B cell (primary cell): Measurements from ENCODE around the gene CACNG4. TPM values are rescaled to one million over a fixed set of nuclear protein-coding genes. Genes with fewer than 3 reads are reported as not detected.

Experiments
- ATAC-seq: fragments of 200-7000 bp; cut with Tn5 transposase; one replicate; pipeline ENCODE4 v1.10.0; 2021; ENCODE audit warnings: low read depth, mild to moderate bottlenecking, moderate number of reproducible peaks, moderate library complexity
- CTCF ChIA-PET: fragments of 350-600 bp; sonication (Branson Sonifier 250); formaldehyde crosslinking; loops from one replicate; lab custom pipeline; 2021; ENCODE audit warnings: antibody characterized with exemption, inconsistent platforms; lab: Charles Lee
- POLR2A ChIA-PET: fragments of 350-600 bp; sonication (Branson Sonifier 250); formaldehyde crosslinking; loops from one replicate; lab custom pipeline; 2021; ENCODE audit warnings: antibody characterized with exemption; lab: Charles Lee
- DNase-seq: peaks from one replicate; pipeline ENCODE4 v3.0.0; 2013
- H2AFZ ChIP-seq: 2 replicates; pipeline ENCODE4 v1.6.1; 2012; ENCODE audit warnings: mild to moderate bottlenecking, low read depth, low read length; ENCODE audit not compliant: insufficient read depth, poor library complexity, severe bottlenecking
- H3K27ac ChIP-seq, 2 donors: 1 replicate in 1 of 2; 2 replicates in 1 of 2; pipeline ENCODE4 v1.5.1; 2012 to 2013; ENCODE audit warnings: low read length in 2 of 2, mild to moderate bottlenecking in 2 of 2, moderate library complexity in 1 of 2
- H3K27me3 ChIP-seq, 4 experiments: fragments of 200-600 bp in 1 of 4; sonication (generic) in 1 of 4; replicated peaks in 1 of 4; 1 replicate in 2 of 4; 2 replicates in 2 of 4; pipeline versions ENCODE4 v1.6.1 to v1.7.0; 2013 to 2016; ENCODE audit warnings: low read length in 3 of 4, mild to moderate bottlenecking in 2 of 4, mixed read lengths in 1 of 4, moderate library complexity in 1 of 4; ENCODE audit not compliant: insufficient read depth in 4 of 4, control insufficient read depth in 3 of 4; ENCODE audit errors: control extremely low read depth in 1 of 4
- H3K36me3 ChIP-seq, 2 experiments: replicated peaks in 1 of 2; 1 replicate in 1 of 2; 2 replicates in 1 of 2; pipeline versions ENCODE4 v1.6.1 to v1.7.1; 2013; ENCODE audit warnings: low read length in 1 of 2; ENCODE audit not compliant: insufficient read depth in 2 of 2, control insufficient read depth in 1 of 2; ENCODE audit errors: control extremely low read depth in 1 of 2, extremely low read depth in 1 of 2
- H3K4me1 ChIP-seq, 2 donors: fragments of 200-600 bp in 1 of 2; sonication (generic) in 1 of 2; 1 replicate in 1 of 2; 2 replicates in 1 of 2; pipeline versions ENCODE4 v1.5.1 to v1.6.1; 2013 to 2017; ENCODE audit warnings: low read length in 2 of 2; ENCODE audit not compliant: control insufficient read depth in 2 of 2, insufficient read depth in 2 of 2
- H3K4me2 ChIP-seq: replicated peaks from 2 replicates; pipeline ENCODE3; 2012; ENCODE audit warnings: mild to moderate bottlenecking, low read depth, low read length; ENCODE audit not compliant: poor library complexity, severe bottlenecking
- H3K4me3 ChIP-seq, 5 experiments: fragments of 200-600 bp in 1 of 5; sonication (generic) in 1 of 5; 1 replicate in 3 of 5; 2 replicates in 2 of 5; pipeline versions ENCODE4 v1.5.1 to v1.7.0; 2011 to 2016; ENCODE audit warnings: low read length in 4 of 5, mild to moderate bottlenecking in 4 of 5, low read depth in 2 of 5, control low read depth in 1 of 5, moderate library complexity in 1 of 5; ENCODE audit not compliant: insufficient read depth in 1 of 5; ENCODE audit errors: control extremely low read depth in 1 of 5, extremely low read depth in 1 of 5
- H3K79me2 ChIP-seq: fragments of 200-600 bp; sonication (generic); one replicate; pipeline ENCODE4 v1.6.0; 2016; ENCODE audit warnings: low read length; ENCODE audit not compliant: control insufficient read depth, insufficient read depth
- H3K9ac ChIP-seq: fragments of 200-600 bp; sonication (generic); 2 replicates; pipeline ENCODE4 v1.6.1; 2017; ENCODE audit warnings: mild to moderate bottlenecking, low read length, moderate library complexity
- H3K9me3 ChIP-seq, 3 donors: one replicate each; pipeline versions ENCODE4 v1.6.1 to v1.7.1; 2013; ENCODE audit warnings: low read length in 2 of 3; ENCODE audit not compliant: control insufficient read depth in 2 of 3, insufficient read depth in 1 of 3; ENCODE audit errors: control extremely low read depth in 1 of 3
- H4K20me1 ChIP-seq: 2 replicates; pipeline ENCODE4 v1.6.0; 2012; ENCODE audit warnings: mild to moderate bottlenecking, low read length; ENCODE audit not compliant: insufficient read depth, control insufficient read depth, poor library complexity, severe bottlenecking
- H3K27ac Mint-ChIP-seq: one replicate; pipeline ENCODE4 v1.8.0; 2021; ENCODE audit warnings: mixed read lengths
- H3K27me3 Mint-ChIP-seq: one replicate; pipeline ENCODE4 v1.8.0; 2021; ENCODE audit warnings: mixed read lengths
- H3K4me1 Mint-ChIP-seq: one replicate; pipeline ENCODE4 v1.8.0; 2021; ENCODE audit warnings: mixed read lengths
- H3K4me3 Mint-ChIP-seq: one replicate; pipeline ENCODE4 v1.8.0; 2021; ENCODE audit warnings: mixed read lengths
- H3K9me3 Mint-ChIP-seq: one replicate; pipeline ENCODE4 v1.8.0; 2022; ENCODE audit warnings: mixed read lengths; ENCODE audit not compliant: insufficient read depth
- CTCF ChIP-seq: fragments of 200-600 bp; IDR thresholded peaks from one replicate; pipeline ENCODE4 v1.8.0; 2022; ENCODE audit warnings: antibody characterized with exemption, mild to moderate bottlenecking
- EZH2 ChIP-seq: IDR thresholded peaks from 2 replicates; pipeline ENCODE4 v1.6.1; 2012; ENCODE audit warnings: borderline replicate concordance, low read depth, mild to moderate bottlenecking, moderate library complexity, low read length; ENCODE audit not compliant: insufficient read depth, poor library complexity, severe bottlenecking
- WGBS: methylation state at CpG from one replicate; pipeline ENCODE4 v1.1.5; 2013; ENCODE audit warnings: missing lambda C conversion rate; ENCODE audit not compliant: insufficient coverage; 5-methylcytosine and 5-hydroxymethylcytosine counted together
- intact Hi-C: fragments of 100-400 bp; cut with micrococcal nuclease; formaldehyde crosslinking; loops from one replicate; pipeline ENCODE4 v1.10.0; 2022
- polyA plus RNA-seq: library from polyadenylated mRNA; depleted of rRNA; stranded (reverse); fragments of >200 nt; gene quantifications from 2 replicates; pipeline ENCODE4 v1.2.3, GENCODE V29; 2012
- total RNA-seq, 2 donors: library from RNA; stranded (reverse); fragments of 120-200 nt in 1 of 2; gene quantifications; 1 replicate in 1 of 2; 2 replicates in 1 of 2; pipeline versions ENCODE4 v1.2.3 to v1.2.4, GENCODE V29; 2013 to 2022

The CACNG4 gene
- total and polyA plus RNA-seq, 2 donors (not counting 1 experiment from before 2014, with no cell fraction given), result not detected

- no peaks in the 10 kb centered on the region for H3K9me3 ChIP-seq
- ATAC-seq (no peak), DNase-seq (no peak)
- no peaks in the 10 kb centered on the region for H3K36me3 ChIP-seq
- TF ChIP-seq CTCF (no peak), EZH2 (no peak)
- no peaks in the 10 kb centered on the region for H3K4me1 Mint-ChIP-seq
- 94% methylated on average over 3 of the region's 3 CpGs for WGBS
- no peak overlapping the region for H3K27ac Mint-ChIP-seq
- H3K4me1 ChIP-seq, result no peaks in the 10 kb centered on the region
- no peaks in the 10 kb centered on the region for H3K9me3 Mint-ChIP-seq
- no peak overlapping the region for H3K4me3 ChIP-seq
- peaks cover 0 to 7% (median 0%) of the 10 kb centered on the region in 4 experiments for H3K27me3 ChIP-seq
- no peak overlapping the region for H3K9ac ChIP-seq
- no peak overlapping the region for H3K27ac ChIP-seq
- H3K4me3 Mint-ChIP-seq, result no peak overlapping the region
- ChIA-PET POLR2A (no interaction called here), CTCF (no interaction called here)
- no peak overlapping the region for H3K4me2 ChIP-seq
- intact Hi-C loops, result no loop called here
- no peak overlapping the region for H2AFZ ChIP-seq
- no peaks in the 10 kb centered on the region for H3K79me2 ChIP-seq
- H3K27me3 Mint-ChIP-seq, result peaks cover 40% of the 10 kb centered on the region
- H4K20me1 ChIP-seq, result no peaks in the 10 kb centered on the region
Observed at GRCh38 chr17:66975188-66975587, 10.7 kb downstream of the CACNG4 start.

DNA sequence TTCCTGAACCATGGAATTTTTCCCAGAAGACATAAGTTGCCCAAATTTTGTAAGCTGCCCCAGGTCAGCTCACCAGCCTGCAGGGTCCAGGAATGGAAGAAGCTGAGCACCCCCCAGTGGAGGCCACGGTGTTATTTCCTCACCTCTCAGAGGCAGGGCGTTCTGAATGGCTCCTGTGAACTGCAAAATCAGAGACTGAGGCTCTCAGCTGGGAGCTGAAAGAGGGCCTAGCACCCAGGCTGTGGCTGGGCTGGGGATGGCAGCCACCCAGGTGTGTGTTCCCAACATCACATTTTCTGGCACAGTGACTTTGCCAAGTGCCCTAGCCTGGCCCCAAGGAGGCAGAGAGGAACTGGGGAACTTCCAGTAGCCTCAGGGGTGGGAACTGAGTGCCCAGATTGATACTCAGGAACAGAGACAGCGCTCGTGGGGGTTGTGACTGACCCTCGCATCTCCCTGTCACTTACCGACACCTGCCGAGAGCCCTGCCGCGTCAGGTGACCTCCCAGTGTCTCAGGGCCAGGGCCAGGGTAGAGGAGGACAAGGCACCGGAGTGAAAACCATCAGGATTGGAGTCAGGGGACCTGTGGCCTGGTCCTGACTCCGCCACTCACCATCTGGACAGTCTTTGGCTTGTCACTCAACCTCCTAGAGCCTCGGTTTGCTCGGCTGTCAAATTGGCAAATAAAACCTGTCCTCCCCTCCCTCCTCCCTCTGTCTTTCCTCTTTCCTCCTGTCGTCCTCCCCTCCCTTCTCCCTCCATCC lies 11.3 kb downstream of the CACNG4 start:
- no peaks in the 10 kb centered on the region for H3K9me3 Mint-ChIP-seq
- peaks cover 35% of the 10 kb centered on the region for H3K27me3 Mint-ChIP-seq
- Histone ChIP-seq H3K27me3 (peaks cover 0 to 7% (median 0%) of the 10 kb centered on the region in 4 experiments), H3K4me3 (no peak overlapping the region), H3K9ac (no peak overlapping the region), H3K79me2 (no peaks in the 10 kb centered on the region), H3K4me2 (no peak overlapping the region), H3K4me1 (no peaks in the 10 kb centered on the region), H3K9me3 (no peaks in the 10 kb centered on the region), H3K27ac (no peak overlapping the region), H4K20me1 (no peaks in the 10 kb centered on the region), H2AFZ (no peak overlapping the region), H3K36me3 (no peaks in the 10 kb centered on the region)
- H3K4me1 Mint-ChIP-seq, result no peaks in the 10 kb centered on the region
- H3K4me3 Mint-ChIP-seq, result no peak overlapping the region
- ChIA-PET CTCF (no interaction called here), POLR2A (no interaction called here)
- ATAC-seq (no peak), DNase-seq (no peak)
- intact Hi-C loops, result no loop called here
- 57% methylated on average over 14 of the region's 14 CpGs for WGBS
- TF ChIP-seq EZH2 (no peak), CTCF (no peak)
- no peak overlapping the region for H3K27ac Mint-ChIP-seq
